Rectal smooth muscle tissue (tissue), 1 donor: ENCODE data around the gene MACROD2.
"Not testable (repeated sequence)": the region's sequence is repeated elsewhere in the genome, so short reads cannot be mapped to it uniquely, and the experiment has no call there.

Source experiments
- H3K27ac ChIP-seq: one replicate; pipeline ENCODE4 v1.7.0; 2013; ENCODE audit warnings: low read depth, low read length, inconsistent platforms
- H3K27me3 ChIP-seq: one replicate; pipeline ENCODE4 v1.7.0; 2013; ENCODE audit warnings: low read length; ENCODE audit not compliant: control insufficient read depth, insufficient read depth
- H3K36me3 ChIP-seq: one replicate; pipeline ENCODE4 v1.7.0; 2013; ENCODE audit warnings: low read length; ENCODE audit not compliant: control insufficient read depth, insufficient read depth
- H3K4me1 ChIP-seq: one replicate; pipeline ENCODE4 v1.7.0; 2013; ENCODE audit warnings: low read length; ENCODE audit not compliant: control insufficient read depth, insufficient read depth
- H3K4me3 ChIP-seq: one replicate; pipeline ENCODE4 v1.7.0; 2013; ENCODE audit warnings: low read length
- H3K9ac ChIP-seq: one replicate; pipeline ENCODE4 v1.7.0; 2013; ENCODE audit warnings: low read length

Gene MACROD2

GRCh38 chr20:16005021-16005914, 2010.0 kb downstream of the MACROD2 start:
- Histone ChIP-seq H3K27ac (no peak overlapping the region), H3K27me3 (no peaks in the 10 kb centered on the region), H3K4me1 (no peaks in the 10 kb centered on the region), H3K36me3 (no peaks in the 10 kb centered on the region), H3K4me3 (no peak overlapping the region), H3K9ac (no peak overlapping the region)

GRCh38 chr20:16005915-16006493, 2010.7 kb downstream of the MACROD2 start:
- no peak overlapping the region for H3K27ac ChIP-seq
- H3K9ac ChIP-seq: no peak overlapping the region
- H3K36me3 ChIP-seq: no peaks in the 10 kb centered on the region
- H3K27me3 ChIP-seq: no peaks in the 10 kb centered on the region
- no peak overlapping the region for H3K4me3 ChIP-seq
- no peaks in the 10 kb centered on the region for H3K4me1 ChIP-seq

GRCh38 chr20:16007164-16007563, 2011.8 kb downstream of the MACROD2 start:
- H3K4me1 ChIP-seq: no peaks in the 10 kb centered on the region
- H3K27me3 ChIP-seq: no peaks in the 10 kb centered on the region
- no peak overlapping the region for H3K4me3 ChIP-seq
- no peaks in the 10 kb centered on the region for H3K36me3 ChIP-seq
- H3K27ac ChIP-seq: no peak overlapping the region
- no peak overlapping the region for H3K9ac ChIP-seq

- no peaks in the 10 kb centered on the region for H3K4me1 ChIP-seq
- H3K27me3 ChIP-seq: no peaks in the 10 kb centered on the region
- H3K4me3 ChIP-seq: no peak overlapping the region
- H3K27ac ChIP-seq: no peak overlapping the region
- no peak overlapping the region for H3K9ac ChIP-seq
- no peaks in the 10 kb centered on the region for H3K36me3 ChIP-seq
These were observed 2012.6 kb downstream of the MACROD2 start for GRCh38 chr20:16007962-16008361.

- Histone ChIP-seq H3K27ac (no peak overlapping the region), H3K4me3 (no peak overlapping the region), H3K27me3 (no peaks in the 10 kb centered on the region), H3K4me1 (no peaks in the 10 kb centered on the region), H3K36me3 (no peaks in the 10 kb centered on the region), H3K9ac (no peak overlapping the region)
These were observed 2015.7 kb downstream of the MACROD2 start for GRCh38 chr20:16011056-16011455.

- no peaks in the 10 kb centered on the region for H3K36me3 ChIP-seq
- no peak overlapping the region for H3K4me3 ChIP-seq
- no peak overlapping the region for H3K27ac ChIP-seq
- H3K9ac ChIP-seq: no peak overlapping the region
- no peaks in the 10 kb centered on the region for H3K27me3 ChIP-seq
- H3K4me1 ChIP-seq: no peaks in the 10 kb centered on the region
These were observed 2016.2 kb downstream of the MACROD2 start for GRCh38 chr20:16011519-16011918.

GRCh38 chr20:16012934-16013333, 2017.6 kb downstream of the MACROD2 start:
- H3K36me3 ChIP-seq, H3K27me3 ChIP-seq, H3K27ac ChIP-seq, H3K9ac ChIP-seq, H3K4me3 ChIP-seq, H3K4me1 ChIP-seq: not testable (repeated sequence)

GRCh38 chr20:16013631-16014030, 2018.3 kb downstream of the MACROD2 start:
- Histone ChIP-seq H3K4me3 (no peak overlapping the region), H3K9ac (no peak overlapping the region), H3K27ac (no peak overlapping the region), H3K4me1 (no peaks in the 10 kb centered on the region), H3K27me3 (no peaks in the 10 kb centered on the region), H3K36me3 (no peaks in the 10 kb centered on the region)

GRCh38 chr20:16014436-16014835, 2019.1 kb downstream of the MACROD2 start:
- Histone ChIP-seq H3K36me3 (no peaks in the 10 kb centered on the region), H3K4me1 (no peaks in the 10 kb centered on the region), H3K9ac (no peak overlapping the region), H3K27ac (no peak overlapping the region), H3K4me3 (no peak overlapping the region), H3K27me3 (no peaks in the 10 kb centered on the region)

GRCh38 chr20:16017656-16018055, 2022.3 kb downstream of the MACROD2 start:
- no peak overlapping the region for H3K9ac ChIP-seq
- no peaks in the 10 kb centered on the region for H3K27me3 ChIP-seq
- no peak overlapping the region for H3K27ac ChIP-seq
- H3K4me1 ChIP-seq: no peaks in the 10 kb centered on the region
- no peak overlapping the region for H3K4me3 ChIP-seq
- no peaks in the 10 kb centered on the region for H3K36me3 ChIP-seq

GRCh38 chr20:16018881-16019280, 2023.6 kb downstream of the MACROD2 start:
- Histone ChIP-seq H3K36me3 (no peaks in the 10 kb centered on the region), H3K27ac (no peak overlapping the region), H3K27me3 (no peaks in the 10 kb centered on the region), H3K4me3 (no peak overlapping the region), H3K4me1 (no peaks in the 10 kb centered on the region), H3K9ac (no peak overlapping the region)

GRCh38 chr20:16020971-16021370, 2025.7 kb downstream of the MACROD2 start:
- Histone ChIP-seq H3K27me3 (no peaks in the 10 kb centered on the region), H3K27ac (no peak overlapping the region), H3K36me3 (no peaks in the 10 kb centered on the region), H3K4me3 (no peak overlapping the region), H3K4me1 (no peaks in the 10 kb centered on the region), H3K9ac (no peak overlapping the region)

- H3K4me3 ChIP-seq: no peak overlapping the region
- H3K4me1 ChIP-seq: no peaks in the 10 kb centered on the region
- H3K36me3 ChIP-seq: no peaks in the 10 kb centered on the region
- no peak overlapping the region for H3K27ac ChIP-seq
- H3K9ac ChIP-seq: no peak overlapping the region
- H3K27me3 ChIP-seq: no peaks in the 10 kb centered on the region
These were observed 2029.8 kb downstream of the MACROD2 start for GRCh38 chr20:16025084-16025483.
